Smooth muscle cell (in vitro differentiated cells): ENCODE measurements around the gene TBKBP1. TPM values are rescaled to one million over a fixed set of nuclear protein-coding genes. Genes with fewer than 3 reads are reported as not detected.
A peak's percentile ranks its signal among the peaks of the same experiment; 100 is the strongest.

Experiments
- DNase-seq: peaks from one replicate; lab custom pipeline; 2025; ENCODE audit not compliant: unreplicated experiment; lab: John Stamatoyannopoulos, UW
- H2AFZ ChIP-seq: fragments of 200-600 bp; sonication (generic); 2 replicates; pipeline ENCODE4 v1.6.0; 2016; ENCODE audit warnings: antibody characterized with exemption, low read depth, mild to moderate bottlenecking
- H3F3A ChIP-seq: fragments of 200-600 bp; sonication (generic); 2 replicates; pipeline ENCODE4 v1.6.0; 2017; ENCODE audit warnings: antibody characterized with exemption, low read depth
- H3K27ac ChIP-seq: fragments of 200-600 bp; sonication (generic); 2 replicates; pipeline ENCODE4 v1.5.1; 2016; ENCODE audit warnings: low read depth, mild to moderate bottlenecking
- H3K27me3 ChIP-seq: fragments of 200-600 bp; sonication (generic); 2 replicates; pipeline ENCODE4 v1.6.1; 2016; ENCODE audit warnings: low read depth, mild to moderate bottlenecking
- H3K36me3 ChIP-seq: fragments of 200-600 bp; sonication (generic); 2 replicates; pipeline ENCODE4 v1.5.1; 2016; ENCODE audit warnings: low read depth
- H3K4me1 ChIP-seq: fragments of 200-600 bp; sonication (generic); 2 replicates; pipeline ENCODE4 v1.5.1; 2016; ENCODE audit warnings: low read depth
- H3K4me2 ChIP-seq: fragments of 200-600 bp; sonication (generic); 2 replicates; pipeline ENCODE4 v1.6.0; 2016; ENCODE audit warnings: mild to moderate bottlenecking
- H3K4me3 ChIP-seq: fragments of 200-600 bp; sonication (generic); 2 replicates; pipeline ENCODE4 v1.5.1; 2016; ENCODE audit warnings: mild to moderate bottlenecking
- H3K79me2 ChIP-seq: fragments of 200-600 bp; sonication (generic); 2 replicates; pipeline ENCODE4 v1.6.0; 2016; ENCODE audit warnings: low read depth, mild to moderate bottlenecking
- H3K9ac ChIP-seq: fragments of 200-600 bp; sonication (generic); 2 replicates; pipeline ENCODE4 v1.6.0; 2016; ENCODE audit warnings: low read depth
- H3K9me3 ChIP-seq: fragments of 200-600 bp; sonication (generic); replicated peaks from 2 replicates; pipeline ENCODE4 v1.5.1; 2016; ENCODE audit warnings: low read depth
- H4K20me1 ChIP-seq: fragments of 200-600 bp; sonication (generic); 2 replicates; pipeline ENCODE4 v1.6.0; 2016; ENCODE audit warnings: low read depth
- WGBS: methylation state at CpG from one replicate; pipeline ENCODE4 v1.1.7; 2016; ENCODE audit warnings: low lambda C conversion rate; 5-methylcytosine and 5-hydroxymethylcytosine counted together
- polyA plus RNA-seq: library from polyadenylated mRNA; unstranded; fragments of >200 nt; fragmentation: Nextera tagmentation; extraction: Ambion mirVana; gene quantifications from 2 replicates; pipeline ENCODE4 v1.2.1, GENCODE V29; 2016
- total RNA-seq: library from RNA; depleted of rRNA; stranded (reverse); fragments of >200 nt; gene quantifications from 2 replicates; pipeline ENCODE4 v1.2.3, GENCODE V29; 2014
- TF ChIP-seq, protein P1 (sequence below): fragments of 200-600 bp; sonication (generic); IDR thresholded peaks from 2 replicates; pipeline ENCODE4 v1.5.1; 2017; ENCODE audit warnings: borderline replicate concordance, mild to moderate bottlenecking, antibody characterized with exemption; ENCODE audit not compliant: insufficient read depth, poor library complexity, severe bottlenecking

Gene TBKBP1
- total and polyA plus RNA-seq, 2 experiments from 2014 or later, result 5.8 to 7.7 TPM

DNA sequence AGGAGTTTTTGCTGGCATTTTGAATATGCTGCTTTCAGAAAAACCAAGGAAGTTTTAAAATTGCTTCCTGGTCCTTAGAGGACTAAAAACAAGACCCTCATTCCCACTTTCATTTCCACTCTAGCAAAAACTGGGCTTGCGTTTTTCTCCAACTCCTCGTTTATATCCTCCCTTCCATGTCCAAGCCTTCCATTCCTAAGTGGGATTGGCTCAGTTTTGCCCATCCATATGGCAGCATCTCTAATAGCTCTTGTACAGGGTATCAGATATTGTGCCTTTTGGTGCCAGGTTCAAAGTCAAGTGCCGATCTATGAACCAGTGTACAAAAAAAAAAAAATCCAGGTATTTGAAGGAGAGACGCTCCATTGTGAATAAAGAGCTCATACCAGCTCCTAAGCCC, 9.9 kb upstream of the TBKBP1 start:
- H3K4me3 ChIP-seq, result no peak overlapping the region
- peaks cover 55% of the 10 kb centered on the region for H3F3A ChIP-seq
- H3K27ac ChIP-seq, result no peak overlapping the region
- H3K9me3 ChIP-seq, result no peaks in the 10 kb centered on the region
- no peak overlapping the region for H2AFZ ChIP-seq
- peaks cover 15% of the 10 kb centered on the region for H3K4me1 ChIP-seq
- 96% methylated on average over 4 of the region's 4 CpGs for WGBS
- no peaks in the 10 kb centered on the region for H3K27me3 ChIP-seq
- H3K4me2 ChIP-seq, result no peak overlapping the region
- no peaks in the 10 kb centered on the region for H3K79me2 ChIP-seq
- peaks cover 61% of the 10 kb centered on the region for H4K20me1 ChIP-seq
- no peak for DNase-seq
- peaks cover 25% of the 10 kb centered on the region for H3K36me3 ChIP-seq
- TF ChIP-seq, protein P1, sequence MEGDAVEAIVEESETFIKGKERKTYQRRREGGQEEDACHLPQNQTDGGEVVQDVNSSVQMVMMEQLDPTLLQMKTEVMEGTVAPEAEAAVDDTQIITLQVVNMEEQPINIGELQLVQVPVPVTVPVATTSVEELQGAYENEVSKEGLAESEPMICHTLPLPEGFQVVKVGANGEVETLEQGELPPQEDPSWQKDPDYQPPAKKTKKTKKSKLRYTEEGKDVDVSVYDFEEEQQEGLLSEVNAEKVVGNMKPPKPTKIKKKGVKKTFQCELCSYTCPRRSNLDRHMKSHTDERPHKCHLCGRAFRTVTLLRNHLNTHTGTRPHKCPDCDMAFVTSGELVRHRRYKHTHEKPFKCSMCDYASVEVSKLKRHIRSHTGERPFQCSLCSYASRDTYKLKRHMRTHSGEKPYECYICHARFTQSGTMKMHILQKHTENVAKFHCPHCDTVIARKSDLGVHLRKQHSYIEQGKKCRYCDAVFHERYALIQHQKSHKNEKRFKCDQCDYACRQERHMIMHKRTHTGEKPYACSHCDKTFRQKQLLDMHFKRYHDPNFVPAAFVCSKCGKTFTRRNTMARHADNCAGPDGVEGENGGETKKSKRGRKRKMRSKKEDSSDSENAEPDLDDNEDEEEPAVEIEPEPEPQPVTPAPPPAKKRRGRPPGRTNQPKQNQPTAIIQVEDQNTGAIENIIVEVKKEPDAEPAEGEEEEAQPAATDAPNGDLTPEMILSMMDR, result no peak
- H3K9ac ChIP-seq, result no peak overlapping the region

- Histone ChIP-seq H4K20me1 (peaks cover 56% of the 10 kb centered on the region), H3K9me3 (no peaks in the 10 kb centered on the region), H3K36me3 (peaks cover 25% of the 10 kb centered on the region), H3K79me2 (no peaks in the 10 kb centered on the region), H3K4me1 (peaks cover 15% of the 10 kb centered on the region), H3F3A (peaks cover 49% of the 10 kb centered on the region), H3K9ac (no peak overlapping the region), H3K27me3 (no peaks in the 10 kb centered on the region), H3K27ac (peak overlapping the region; percentile 74), H2AFZ (no peak overlapping the region), H3K4me2 (no peak overlapping the region), H3K4me3 (no peak overlapping the region)
- 92% methylated on average over 4 of the region's 4 CpGs for WGBS
- DNase-seq, result no peak
- TF ChIP-seq, protein P1, result no peak
These were observed 9.3 kb upstream of the TBKBP1 start for GRCh38 chr17:47684535-47685193.

GRCh38 chr17:47685556-47686275, 8.2 kb upstream of the TBKBP1 start:
- Histone ChIP-seq H3K4me2 (no peak overlapping the region), H2AFZ (no peak overlapping the region), H3K9me3 (no peaks in the 10 kb centered on the region), H3K4me1 (peaks cover 15% of the 10 kb centered on the region), H3F3A (peaks cover 41% of the 10 kb centered on the region), H3K9ac (peak overlapping the region; percentile 37), H4K20me1 (peaks cover 51% of the 10 kb centered on the region), H3K27ac (peak overlapping the region; percentile 74), H3K79me2 (no peaks in the 10 kb centered on the region), H3K36me3 (peaks cover 14% of the 10 kb centered on the region), H3K4me3 (no peak overlapping the region), H3K27me3 (no peaks in the 10 kb centered on the region)
- no peak for DNase-seq
- WGBS, result 88% methylated on average over 4 of the region's 4 CpGs
- TF ChIP-seq, protein P1, result no peak
